T-helper 2 cell treated with Interferon-gamma antibody and Interleukin-4, amounts not matched to agents 100 ng/mL and 5 ng/mL, for 36 hours (primary cell): ENCODE data around the gene NPEPL1. TPM values are rescaled to one million over a fixed set of nuclear protein-coding genes. Genes with fewer than 3 reads are reported as not detected.
"Not testable (repeated sequence)": the region's sequence is repeated elsewhere in the genome, so short reads cannot be mapped to it uniquely, and the experiment has no call there.

Source experiments
- intact Hi-C: fragments of 100-400 bp; cut with micrococcal nuclease; formaldehyde crosslinking; loops from one replicate; pipeline ENCODE4 v1.15.1; 2023
- total RNA-seq: library from RNA; stranded (reverse); gene quantifications from 2 replicates; pipeline ENCODE4 v1.2.3, GENCODE V29; 2022

Gene NPEPL1, protein sequence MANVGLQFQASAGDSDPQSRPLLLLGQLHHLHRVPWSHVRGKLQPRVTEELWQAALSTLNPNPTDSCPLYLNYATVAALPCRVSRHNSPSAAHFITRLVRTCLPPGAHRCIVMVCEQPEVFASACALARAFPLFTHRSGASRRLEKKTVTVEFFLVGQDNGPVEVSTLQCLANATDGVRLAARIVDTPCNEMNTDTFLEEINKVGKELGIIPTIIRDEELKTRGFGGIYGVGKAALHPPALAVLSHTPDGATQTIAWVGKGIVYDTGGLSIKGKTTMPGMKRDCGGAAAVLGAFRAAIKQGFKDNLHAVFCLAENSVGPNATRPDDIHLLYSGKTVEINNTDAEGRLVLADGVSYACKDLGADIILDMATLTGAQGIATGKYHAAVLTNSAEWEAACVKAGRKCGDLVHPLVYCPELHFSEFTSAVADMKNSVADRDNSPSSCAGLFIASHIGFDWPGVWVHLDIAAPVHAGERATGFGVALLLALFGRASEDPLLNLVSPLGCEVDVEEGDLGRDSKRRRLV
- 26.0 and 26.7 TPM in 2 replicates for total RNA-seq

DNA sequence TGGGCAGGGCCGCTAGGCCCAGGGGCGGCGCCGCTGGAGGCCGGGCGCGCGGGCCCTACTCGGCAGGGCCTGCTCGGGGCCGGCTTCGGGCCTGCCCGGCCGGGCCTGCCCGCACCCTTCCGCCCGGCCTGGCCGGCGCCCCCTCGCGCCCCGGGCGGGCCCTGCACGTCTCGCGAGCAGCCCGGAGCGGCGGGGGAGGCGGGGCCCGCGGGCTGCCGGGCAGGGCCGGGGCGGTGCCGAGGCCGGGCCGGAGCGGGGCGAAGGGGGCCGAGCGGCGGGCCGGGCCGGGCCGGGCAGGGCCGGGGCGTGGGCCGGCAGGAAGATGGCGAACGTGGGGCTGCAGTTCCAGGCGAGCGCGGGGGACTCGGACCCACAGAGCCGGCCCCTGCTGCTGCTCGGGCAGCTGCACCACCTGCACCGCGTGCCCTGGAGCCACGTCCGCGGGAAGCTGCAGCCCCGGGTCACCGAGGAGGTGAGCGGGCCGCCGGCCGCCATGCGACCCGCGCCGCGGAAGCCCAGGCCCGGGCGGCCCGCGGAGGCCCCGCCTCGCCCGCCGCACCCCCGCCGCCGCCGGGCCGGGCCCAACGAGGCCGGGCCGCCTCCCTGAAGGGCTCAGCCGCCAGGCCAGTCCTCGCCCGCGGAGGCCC, at the start of gene NPEPL1:
NPEPL1 (plus strand) TSS at position 222 of the 647 bp plus-strand sequence; CDS start at position 323, 101 bp downstream.
- intact Hi-C loops: loop anchor here (2.0 kb wide), 1 partner anchor 40 kb away; no protein-coding TSS in a partner anchor

DNA sequence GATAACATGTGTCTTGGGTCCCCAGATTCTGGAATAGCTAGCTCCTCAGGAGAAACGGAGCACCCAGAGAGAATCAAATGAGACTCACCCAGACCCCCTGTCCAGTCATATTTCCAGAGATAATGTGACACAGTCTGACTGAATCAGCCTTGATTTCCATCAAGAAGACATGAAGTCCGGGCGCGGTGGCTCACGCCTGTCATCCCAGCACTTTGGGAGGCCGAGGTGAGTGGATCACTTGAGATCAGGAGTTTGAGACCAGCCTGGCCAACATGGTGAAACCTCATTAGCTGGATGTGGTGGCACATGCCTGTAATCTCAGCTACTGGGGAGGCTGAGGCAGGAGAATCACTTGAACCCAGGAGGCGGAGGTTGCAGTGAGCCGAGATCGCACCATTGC, 49.7 kb upstream of the NPEPL1 start:
- intact Hi-C loops: not testable (repeated sequence)

DNA sequence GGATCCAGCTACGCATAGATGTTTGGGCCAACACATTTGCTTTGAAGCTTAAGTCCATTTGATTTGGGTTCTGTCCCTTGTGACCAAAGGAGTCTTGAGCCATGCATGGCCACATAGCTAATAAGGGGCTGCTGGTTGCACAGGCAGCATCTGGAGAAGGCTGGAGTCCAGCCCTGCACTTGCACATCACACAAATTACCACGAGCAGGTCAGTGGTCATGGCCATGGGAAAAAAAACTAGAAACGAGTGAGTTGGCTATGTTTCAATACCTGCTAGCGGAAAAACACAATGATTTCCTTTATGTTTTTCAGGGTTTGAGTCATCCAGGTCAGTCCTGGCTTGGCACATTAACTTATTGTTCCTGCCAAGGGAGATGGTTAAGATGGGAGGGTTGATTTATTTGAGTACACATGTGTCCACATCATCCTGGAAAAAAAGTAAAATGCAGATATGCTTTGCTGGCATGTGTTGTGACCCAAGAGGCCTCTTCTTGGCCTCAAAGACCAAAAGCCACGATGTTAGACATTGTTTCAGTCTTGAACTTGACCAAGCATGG, 47.1 kb upstream of the NPEPL1 start:
- intact Hi-C loops: loop anchor here (5.0 kb wide), 1 partner anchor 192 kb away; no protein-coding TSS in a partner anchor

DNA sequence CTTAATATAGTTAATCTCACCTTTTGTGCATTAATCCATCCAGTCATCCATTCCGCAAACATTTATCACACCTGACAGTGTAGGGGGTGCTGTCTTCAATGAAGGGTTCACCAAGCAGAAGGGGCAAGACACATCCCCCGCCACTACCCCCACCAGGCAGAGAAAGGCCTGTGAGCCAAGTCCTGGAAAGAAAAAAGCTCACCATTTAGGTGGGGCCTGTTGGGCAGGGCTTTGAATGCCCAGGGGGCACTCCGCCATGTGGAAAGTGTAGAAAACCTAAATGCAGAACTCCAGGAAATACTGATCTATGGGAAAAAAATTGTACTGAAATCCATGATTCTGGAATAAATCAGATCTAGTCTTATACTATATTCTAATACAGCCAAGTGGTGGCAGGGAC, 46.3 kb upstream of the NPEPL1 start:
- intact Hi-C loops: loop anchor here (5.0 kb wide), 1 partner anchor 191 kb away; no protein-coding TSS in a partner anchor

DNA sequence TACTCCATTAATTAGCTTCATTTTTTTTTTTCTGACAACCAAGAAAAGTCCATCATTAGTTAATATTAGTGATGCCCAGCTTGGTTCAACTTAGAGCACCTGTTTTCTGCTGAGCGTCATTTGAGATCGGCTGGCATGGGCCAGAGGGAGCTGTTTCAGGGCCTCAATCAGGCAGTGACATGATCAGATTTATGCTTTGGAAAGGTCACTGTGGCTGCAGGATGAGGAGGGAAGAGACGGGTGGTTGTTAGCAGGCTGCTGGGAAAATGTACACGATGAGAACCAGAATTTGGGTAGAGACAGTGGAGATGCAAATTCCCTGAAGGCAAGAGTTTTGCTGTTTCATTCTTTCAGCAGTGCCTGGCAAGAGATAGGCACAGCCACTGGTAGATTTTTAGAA, 45.9 kb upstream of the NPEPL1 start:
- intact Hi-C loops: loop anchor here (5.0 kb wide), 1 partner anchor 191 kb away; no protein-coding TSS in a partner anchor

DNA sequence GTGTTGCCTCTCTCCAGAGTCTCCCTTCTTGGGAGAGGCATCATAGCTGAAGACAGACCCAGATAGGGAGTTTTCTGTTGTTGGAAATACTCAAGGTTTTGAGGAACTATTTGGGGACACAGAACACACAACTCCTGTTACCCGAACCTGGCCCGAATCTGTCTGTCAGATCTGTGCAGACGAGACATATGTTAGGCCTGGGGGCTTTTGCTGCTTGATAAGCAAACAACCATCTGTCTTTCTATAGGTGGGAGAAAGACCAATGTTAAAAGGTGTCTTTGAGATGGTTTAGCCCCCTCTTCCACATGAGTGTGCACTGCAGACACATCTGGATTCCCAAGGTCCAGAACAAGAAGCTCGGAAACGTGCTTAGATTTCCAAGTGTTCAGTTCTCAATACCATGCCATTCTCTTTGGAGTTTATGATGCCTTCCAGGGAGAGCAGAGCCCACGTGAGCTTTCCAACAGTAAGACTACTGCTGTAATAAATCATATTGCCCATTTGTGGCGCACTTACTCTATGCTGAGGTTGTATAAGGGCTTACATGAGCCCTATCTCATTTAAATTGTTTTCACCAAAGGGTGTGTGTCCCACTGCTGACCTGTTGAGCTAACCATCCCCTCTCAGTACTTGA, 45.3 kb upstream of the NPEPL1 start:
- intact Hi-C loops: loop anchor here (5.0 kb wide), 1 partner anchor 190 kb away; no protein-coding TSS in a partner anchor

DNA sequence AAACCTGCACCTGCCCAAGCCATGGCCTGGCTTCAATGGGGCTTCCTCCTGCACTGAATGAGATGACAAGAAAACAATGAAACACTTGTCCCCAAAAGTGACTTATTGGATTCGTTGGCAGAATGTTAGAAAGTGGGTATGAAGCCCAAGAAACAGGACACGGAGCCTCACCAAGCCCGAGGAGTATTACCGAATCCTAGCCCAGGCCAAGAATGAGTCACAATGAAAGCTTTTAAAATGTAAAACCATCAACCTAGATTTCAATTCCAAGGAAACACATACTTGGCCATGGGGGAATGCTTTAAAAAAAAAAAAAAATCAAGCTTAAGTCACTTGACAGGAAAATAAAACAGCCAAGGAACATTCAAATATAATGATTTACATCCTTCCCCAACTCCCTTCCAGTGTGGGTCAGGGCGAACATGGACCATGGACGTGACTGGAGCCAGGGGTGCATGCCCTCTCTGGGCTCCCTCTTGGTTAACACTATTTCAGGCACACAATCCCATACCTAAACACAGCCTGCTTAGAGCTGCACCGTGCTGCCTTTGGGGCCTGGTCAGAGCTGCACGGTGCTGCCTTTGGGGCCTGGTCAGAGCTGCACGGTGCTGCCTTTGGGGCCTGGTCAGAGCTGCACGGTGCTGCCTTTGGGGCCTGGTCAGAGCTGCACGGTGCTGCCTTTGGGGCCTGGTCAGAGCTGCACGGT, 44.7 kb upstream of the NPEPL1 start:
- intact Hi-C loops: loop anchor here (5.0 kb wide), 1 partner anchor 189 kb away; no protein-coding TSS in a partner anchor

DNA sequence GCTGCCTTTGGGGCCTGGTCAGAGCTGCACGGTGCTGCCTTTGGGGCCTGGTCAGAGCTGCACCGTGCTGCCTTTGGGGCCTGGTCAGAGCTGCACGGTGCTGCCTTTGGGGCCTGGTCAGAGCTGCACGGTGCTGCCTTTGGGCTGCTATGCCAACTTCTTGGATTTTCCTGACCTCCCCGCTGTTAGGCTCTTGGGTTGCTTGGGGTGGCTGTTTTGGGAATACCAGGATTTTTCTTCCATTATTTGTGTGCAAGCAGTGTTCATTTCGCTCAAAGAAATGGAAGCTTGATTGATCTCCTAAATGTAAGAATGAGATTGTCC, 44.1 kb upstream of the NPEPL1 start:
- intact Hi-C loops: loop anchor here (5.0 kb wide), 1 partner anchor 189 kb away; no protein-coding TSS in a partner anchor

DNA sequence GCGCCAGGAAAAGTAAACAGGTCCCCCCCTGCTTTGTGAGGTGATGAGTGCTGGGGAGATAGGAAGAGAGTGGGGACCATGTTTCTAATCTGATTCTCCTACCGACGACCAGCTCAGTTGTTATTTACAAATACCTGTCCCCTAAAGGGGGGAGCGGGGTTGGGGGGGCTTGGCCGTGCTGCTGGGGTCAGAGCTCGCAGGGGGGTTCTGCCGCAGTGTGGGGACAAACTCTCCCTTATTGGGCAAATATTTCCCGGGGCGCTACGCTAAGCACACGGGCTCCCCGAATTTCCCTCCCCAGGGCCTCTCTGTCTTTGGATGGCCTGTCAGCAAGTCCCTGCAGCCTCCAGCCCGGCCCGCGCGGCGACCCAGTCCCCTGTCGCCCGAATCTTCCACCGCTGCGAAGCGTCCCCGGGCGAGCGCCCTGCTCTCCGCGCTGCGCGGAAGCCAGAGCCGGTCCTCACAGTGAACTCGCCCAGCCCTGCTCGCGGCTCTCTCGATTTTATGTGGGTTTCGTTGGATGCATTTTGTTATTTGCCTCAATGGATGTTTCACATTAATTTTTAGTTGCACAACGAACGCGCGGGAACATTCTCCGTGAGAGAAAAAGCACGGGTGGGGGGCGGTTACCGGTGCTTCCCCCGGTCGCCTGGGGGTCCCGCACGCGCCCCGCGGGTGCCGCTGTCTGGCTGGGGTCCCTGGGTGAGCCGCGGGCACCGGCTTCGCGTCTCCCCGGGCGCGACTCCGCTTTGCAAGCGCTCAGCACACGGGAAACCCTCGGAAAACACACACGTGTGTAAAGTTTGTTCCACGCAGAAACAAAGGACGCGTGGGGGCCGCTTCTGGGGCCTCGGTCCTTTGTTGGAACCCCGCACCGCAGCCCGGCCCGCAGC, 43.1 kb upstream of the NPEPL1 start:
- intact Hi-C loops: loop anchor here (2.0 to 5.0 kb wide), 7 partner anchors 188 to 1032 kb away; partner anchors contain the start of genes ATP5F1E, GNAS, NELFCD and ZNF831

DNA sequence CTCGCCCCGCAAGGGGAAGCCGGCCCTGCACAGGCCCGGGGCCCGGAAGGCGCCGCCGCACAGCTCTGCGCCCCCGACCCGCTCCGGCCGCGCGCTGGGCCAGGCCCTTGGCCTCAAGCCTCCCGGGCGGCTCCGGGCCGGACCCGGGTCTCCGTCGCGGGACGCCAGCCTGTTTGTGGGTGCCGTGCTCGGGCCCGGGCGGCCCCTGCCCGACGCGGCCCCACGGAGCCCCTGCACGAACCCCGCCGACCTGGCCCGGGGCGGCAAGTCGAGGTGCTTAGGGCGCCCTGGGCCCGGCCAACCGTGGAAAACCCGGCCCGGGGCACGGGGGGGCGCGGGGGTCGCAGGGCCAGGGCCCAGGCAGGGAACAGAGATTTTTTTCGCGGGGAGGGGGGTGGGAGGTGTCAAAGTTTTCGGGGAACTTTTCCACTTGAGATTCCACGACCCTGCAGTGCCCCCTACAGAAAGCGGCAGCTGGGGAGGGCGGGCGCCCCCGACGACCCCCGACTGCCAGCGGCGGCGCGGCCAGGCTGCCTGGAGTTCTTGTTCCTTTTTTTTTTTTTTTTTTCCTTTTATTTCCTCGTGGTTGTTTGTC, 42.3 kb upstream of the NPEPL1 start:
- intact Hi-C loops: loop anchor here (2.0 to 5.0 kb wide), 6 partner anchors 203 to 1033 kb away; partner anchors contain the start of genes ATP5F1E, GNAS, NELFCD and ZNF831

DNA sequence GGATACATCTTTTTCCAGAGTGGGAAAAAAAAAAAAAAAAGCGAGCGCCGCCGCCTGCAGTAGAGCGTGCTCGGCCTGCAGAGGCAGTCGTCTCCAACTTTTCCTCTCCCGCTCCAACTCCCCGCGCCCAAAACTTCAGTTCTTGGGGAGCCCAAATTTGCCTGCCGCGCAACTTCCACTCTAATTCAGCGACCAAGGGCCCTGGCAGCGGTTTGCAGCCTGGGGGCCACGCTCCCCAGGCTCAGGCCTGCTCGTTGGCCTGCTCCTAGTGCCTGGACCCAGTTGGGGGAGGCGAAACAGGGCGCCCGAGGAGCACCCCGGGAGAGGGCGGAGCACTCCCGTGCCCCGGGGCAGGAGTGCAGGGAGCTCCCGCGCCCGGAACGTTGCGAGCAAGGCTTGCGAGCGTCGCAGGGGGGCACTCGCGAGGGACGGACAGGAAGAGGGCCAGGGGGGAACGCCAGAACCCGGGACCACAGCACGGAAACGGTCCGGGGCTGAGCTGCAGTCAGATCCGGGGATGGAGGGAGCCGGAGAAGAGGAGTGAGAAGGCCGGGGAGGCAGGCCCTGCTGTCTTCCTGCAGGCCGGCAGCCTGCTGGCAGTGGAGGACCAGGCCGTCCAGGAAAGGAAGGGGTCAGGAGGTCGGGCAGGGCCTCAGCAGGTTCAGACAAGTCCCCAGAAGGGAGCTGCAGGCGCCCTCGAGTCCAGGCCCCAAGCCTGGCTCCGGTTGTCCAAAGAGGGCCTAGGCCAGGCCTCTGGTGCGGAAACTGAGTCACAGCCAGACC, 41.6 kb upstream of the NPEPL1 start, which contains the start of gene STX16:
STX16 (plus strand) TSS at position 508 of the 783 bp plus-strand sequence. CDS start 724 bp downstream, outside the sequence.
- intact Hi-C loops: loop anchor here (2.0 to 5.0 kb wide), 6 partner anchors 202 to 1034 kb away; partner anchors contain the start of genes ATP5F1E, GNAS, NELFCD and ZNF831

DNA sequence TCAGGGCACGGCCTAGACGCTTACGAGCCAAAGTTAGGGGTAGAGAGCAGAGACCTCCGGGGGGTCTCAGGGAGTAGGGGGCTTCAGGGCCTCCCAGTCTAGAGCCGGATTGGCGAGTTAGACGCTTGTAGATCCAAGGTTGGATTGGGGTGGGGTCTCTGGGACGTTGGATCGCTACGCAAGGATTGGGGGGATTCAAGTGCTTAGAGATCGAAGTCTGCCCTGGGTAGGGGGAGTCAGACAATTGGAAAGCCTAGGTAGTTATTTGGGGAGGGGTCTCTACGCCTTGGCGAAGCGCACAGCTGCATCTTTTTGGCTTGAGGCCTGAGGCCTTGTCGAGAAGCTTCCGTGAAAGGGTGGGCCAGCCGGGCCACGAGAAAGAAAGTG, 41.0 kb upstream of the NPEPL1 start:
- intact Hi-C loops: loop anchor here (2.0 to 5.0 kb wide), 6 partner anchors 201 to 1034 kb away; partner anchors contain the start of genes ATP5F1E, GNAS, NELFCD and ZNF831

DNA sequence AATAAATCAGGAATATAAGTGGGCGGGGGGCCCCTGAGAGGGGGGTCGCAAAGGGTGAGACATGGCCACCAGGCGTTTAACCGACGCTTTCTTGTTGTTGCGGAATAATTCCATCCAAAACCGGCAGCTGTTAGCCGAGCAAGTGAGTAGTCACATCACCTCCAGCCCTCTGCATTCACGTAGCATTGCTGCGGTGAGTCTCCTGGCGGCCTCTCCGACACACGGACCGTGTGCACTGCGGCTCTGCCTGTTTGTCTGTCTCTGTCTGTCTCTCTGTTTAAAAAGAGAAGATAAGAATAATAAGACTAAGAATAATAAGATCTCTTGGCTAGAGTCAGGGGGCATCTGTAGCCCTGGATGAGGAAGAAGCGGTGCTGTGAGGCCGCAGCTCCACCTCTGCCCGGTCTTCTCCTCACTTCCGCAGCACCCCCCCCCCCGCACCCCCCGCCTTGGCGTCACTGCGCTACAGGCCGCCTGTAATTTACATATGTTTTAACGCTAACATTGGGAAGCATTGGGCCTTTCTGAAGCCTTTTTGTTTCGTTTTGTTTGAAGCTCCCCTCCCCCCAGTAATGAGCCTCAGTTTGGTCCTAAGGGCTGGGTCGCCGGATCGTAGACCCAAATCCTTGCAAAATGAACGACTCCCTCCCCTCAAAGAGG, 40.5 kb upstream of the NPEPL1 start:
- intact Hi-C loops: loop anchor here (1.0 to 5.0 kb wide), 11 partner anchors 9 to 1259 kb away; partner anchors contain the start of genes ATP5F1E, GNAS, NELFCD and NPEPL1

DNA sequence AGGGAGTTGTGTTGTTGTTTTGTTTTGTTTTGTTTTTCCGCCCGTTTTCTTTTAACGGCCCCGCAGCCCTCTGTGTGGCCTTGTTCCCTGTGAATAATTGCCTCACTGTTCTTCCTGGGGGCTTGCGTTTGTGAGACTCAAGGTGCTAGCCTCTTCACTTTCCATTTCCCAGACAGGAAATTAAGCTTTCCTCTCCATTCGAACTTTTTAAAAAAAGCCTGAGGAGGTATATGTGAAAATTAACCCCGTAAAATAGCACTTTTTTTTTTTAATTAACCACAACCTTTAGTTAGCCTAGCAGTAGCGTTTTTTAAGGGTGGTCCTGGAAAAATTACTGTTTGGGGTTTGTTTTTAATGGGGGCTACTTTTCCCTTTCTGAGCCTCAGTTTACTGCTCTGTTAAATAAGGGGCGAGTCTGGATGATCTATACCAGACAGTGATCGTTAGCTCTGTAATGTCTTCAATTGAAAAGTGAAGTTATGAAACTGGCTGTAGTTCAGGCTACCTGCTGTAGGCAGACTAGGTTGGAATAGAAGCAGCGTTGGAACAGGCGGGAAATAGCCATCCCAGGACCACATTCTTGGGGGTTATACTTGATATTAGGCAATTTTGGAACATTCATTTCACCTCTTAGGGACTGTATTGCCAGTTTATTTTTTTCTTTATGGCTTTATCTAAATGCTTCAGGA, 39.9 kb upstream of the NPEPL1 start:
- intact Hi-C loops: loop anchor here (1.0 to 5.0 kb wide), 8 partner anchors 9 to 1260 kb away; partner anchors contain the start of genes ATP5F1E, NPEPL1, RAB22A and ZNF831

DNA sequence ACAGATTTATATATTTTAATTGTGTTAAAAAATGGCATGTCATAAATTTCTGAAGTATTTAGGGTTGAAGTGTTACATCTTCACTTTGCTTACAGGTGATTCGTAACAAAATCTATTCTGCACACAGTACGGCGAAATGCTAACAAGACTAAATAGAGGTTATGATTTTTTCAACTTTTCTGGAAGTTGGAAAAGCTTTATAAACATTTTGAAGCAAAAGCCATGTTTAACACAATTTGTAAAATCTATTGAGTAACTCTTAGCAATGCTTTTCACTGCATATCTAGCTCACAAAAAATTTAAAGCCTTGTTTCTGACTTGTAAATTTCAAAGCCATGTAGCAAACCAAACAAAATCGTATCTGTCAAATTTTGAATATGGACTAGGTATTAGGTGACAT, 38.3 kb upstream of the NPEPL1 start:
- intact Hi-C loops: loop anchor here (5.0 kb wide), 3 partner anchors 378 to 1037 kb away; partner anchors contain the start of genes ATP5F1E and ZNF831
